HCEC 1CT (cell line): ENCODE results near the gene S100A13.

Experiments
- DNase-seq: peaks from one replicate; pipeline ENCODE4 v3.0.0-alpha.2; 2017

S100A13 gene

GRCh38 chr1:153624965-153625611, 2.2 kb downstream of the S100A13 start:
- no peak for DNase-seq

GRCh38 chr1:153623101-153623500, 4.2 kb downstream of the S100A13 start:
- no peak for DNase-seq

GRCh38 chr1:153619171-153619570, 8.1 kb downstream of the S100A13 start:
- no peak for DNase-seq

GRCh38 chr1:153617663-153618062, 9.6 kb downstream of the S100A13 start:
- no peak for DNase-seq

GRCh38 chr1:153616917-153617311, 10.4 kb downstream of the S100A13 start:
- DNase-seq, result no peak

GRCh38 chr1:153616144-153616916, 11.0 kb downstream of the S100A13 start, which contains the start of gene S100A14:
Gene S100A14, minus strand, starts transcription at chr1:153616325. Its CDS starts 467 bp downstream, at chr1:153615858.
- no peak for DNase-seq

- no peak for DNase-seq
Measured at GRCh38 chr1:153615406-153615805, 11.9 kb downstream of the S100A13 start.

- DNase-seq, result no peak
Measured at GRCh38 chr1:153614906-153615305, 12.4 kb downstream of the S100A13 start.

- DNase-seq, result no peak
Measured at GRCh38 chr1:153614189-153614900, 13.0 kb downstream of the S100A13 start.

GRCh38 chr1:153613406-153613805, 13.9 kb downstream of the S100A13 start:
- DNase-seq, result no peak

GRCh38 chr1:153612755-153613331, 14.5 kb downstream of the S100A13 start, which contains the start of gene S100A16:
Gene S100A16, minus strand, starts transcription at chr1:153613137. Its CDS starts 4,986 bp downstream, at chr1:153608151.
- peak; percentile 74 for DNase-seq

GRCh38 chr1:153612111-153612754, 15.1 kb downstream of the S100A13 start:
- DNase-seq, result peak; percentile 17

- DNase-seq, result peak; percentile 21
Measured at GRCh38 chr1:153611356-153611755, 15.9 kb downstream of the S100A13 start.

- peak; percentile 65 for DNase-seq
Measured at GRCh38 chr1:153610811-153611301, 16.4 kb downstream of the S100A13 start.

- DNase-seq, result peak; percentile 57
Measured at GRCh38 chr1:153610334-153610733, 17.0 kb downstream of the S100A13 start.

- no peak for DNase-seq
Measured at GRCh38 chr1:153609585-153609907, 17.8 kb downstream of the S100A13 start.

GRCh38 chr1:153608742-153609584, 18.3 kb downstream of the S100A13 start:
- DNase-seq, result peak; percentile 97

- no peak for DNase-seq
Measured at GRCh38 chr1:153608089-153608682, 19.1 kb downstream of the S100A13 start.

- no peak for DNase-seq
Measured at GRCh38 chr1:153607381-153607780, 19.9 kb downstream of the S100A13 start.

- DNase-seq, result no peak
Measured at GRCh38 chr1:153606194-153606593, 21.1 kb downstream of the S100A13 start.

GRCh38 chr1:153602749-153603148, 24.6 kb downstream of the S100A13 start:
- no peak for DNase-seq
